GM18858 (cell line): ENCODE measurements around the gene HELZ2.

Experiments used
- ATAC-seq: cut with Tn5 transposase; IDR thresholded peaks from one replicate; pipeline ENCODE4 v1.9.1; 2021; ENCODE audit not compliant: unreplicated experiment

Gene HELZ2

GRCh38 chr20:63597651-63598478, 23.8 kb upstream of the HELZ2 start:
- ATAC-seq: no peak

- ATAC-seq: no peak
These were observed 22.4 kb upstream of the HELZ2 start for GRCh38 chr20:63596423-63596822.

- no peak for ATAC-seq
These were observed 21.5 kb upstream of the HELZ2 start for GRCh38 chr20:63595416-63596127.

DNA sequence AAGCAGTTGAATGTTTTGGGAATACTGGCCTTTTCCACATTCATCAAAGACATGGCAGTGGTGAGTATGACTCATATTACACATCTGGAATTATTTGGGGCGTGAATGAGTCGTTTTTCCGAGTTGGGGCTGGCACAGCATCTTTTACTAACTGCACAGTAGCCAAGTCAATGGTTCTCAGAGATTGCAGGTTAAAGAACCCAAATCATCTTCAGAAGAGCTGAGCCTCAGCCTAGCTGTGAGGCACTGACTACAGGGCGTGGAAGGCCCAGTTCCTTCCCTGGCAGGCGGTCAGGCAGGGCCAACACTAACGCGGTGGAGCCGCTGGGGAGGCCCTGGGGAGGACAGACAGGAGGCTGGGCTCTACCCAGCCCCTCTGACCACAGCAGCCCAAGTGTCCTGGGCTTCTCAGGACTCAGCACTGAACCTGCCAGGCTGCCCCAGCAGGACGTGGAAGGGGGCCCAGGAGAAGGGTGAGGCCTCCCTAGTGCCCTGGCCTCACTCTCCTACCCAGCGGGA, 20.1 kb upstream of the HELZ2 start:
- ATAC-seq: no peak

DNA sequence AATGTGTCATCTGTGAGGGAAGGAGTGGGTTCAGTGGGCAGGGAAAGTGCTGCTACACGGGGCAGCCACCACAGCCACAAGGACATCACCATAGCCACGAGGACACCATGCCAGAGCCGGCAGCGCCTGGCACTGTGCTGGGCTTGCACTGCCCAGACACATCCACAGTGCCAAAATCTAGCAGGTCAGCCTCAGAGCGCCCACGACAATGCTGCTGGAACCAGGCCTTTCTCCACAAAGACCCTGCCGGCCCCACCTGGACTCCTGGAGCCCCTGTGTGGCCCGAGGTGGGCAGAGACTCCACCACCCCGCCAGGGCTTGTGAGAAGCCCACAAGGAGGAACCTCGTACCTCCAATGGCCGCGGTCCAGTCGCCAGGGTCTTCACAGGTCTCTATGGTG, 18.6 kb upstream of the HELZ2 start:
- no peak for ATAC-seq

- ATAC-seq: no peak
These were observed 17.8 kb upstream of the HELZ2 start for GRCh38 chr20:63591786-63592355.

GRCh38 chr20:63591147-63591533, 17.1 kb upstream of the HELZ2 start:
- ATAC-seq: no peak

DNA sequence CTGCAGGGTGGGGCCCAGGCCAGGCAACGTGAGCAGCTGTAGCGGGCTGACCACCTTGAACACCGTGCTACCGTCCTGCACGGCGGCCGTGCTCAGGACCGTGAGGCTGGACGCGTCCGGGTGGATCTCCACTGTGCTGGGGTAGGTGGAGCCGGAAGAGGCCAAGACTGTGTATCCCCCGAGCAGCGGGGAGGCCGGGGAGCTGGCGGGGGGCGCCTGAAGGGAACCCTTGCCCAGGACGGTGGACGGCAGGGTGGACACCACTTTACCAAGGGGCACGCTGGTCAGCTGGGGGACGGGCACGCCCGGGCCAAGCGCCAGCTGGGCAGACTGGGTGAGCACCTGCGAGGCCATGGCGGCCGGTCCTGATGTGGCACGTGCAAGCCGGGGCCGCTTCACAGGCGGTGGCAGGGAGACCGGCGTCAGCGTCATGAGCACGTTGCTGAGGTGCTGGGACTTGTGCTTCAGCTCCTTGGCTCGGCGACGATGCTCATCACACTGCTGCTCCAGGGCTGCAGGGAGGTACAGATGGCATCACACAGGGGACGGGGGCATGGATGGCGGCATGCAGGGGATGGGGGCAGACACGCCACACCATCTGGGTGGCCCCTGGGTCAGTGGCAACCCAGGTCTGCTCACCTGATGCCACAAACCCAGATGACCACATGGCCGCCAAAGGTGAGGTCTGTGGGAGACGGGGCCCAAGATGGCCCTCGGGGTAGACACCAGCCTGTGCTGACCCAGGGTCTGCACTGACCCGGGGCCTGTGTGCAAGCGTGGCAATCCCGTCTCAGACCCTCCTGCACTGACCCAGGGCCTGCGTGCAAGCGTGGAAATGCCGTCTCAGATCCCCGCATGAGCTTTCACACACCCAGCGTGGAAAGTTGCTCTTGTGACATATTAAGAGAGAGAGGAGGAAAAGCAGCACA, 16.4 kb upstream of the HELZ2 start:
- ATAC-seq: no peak

- no peak for ATAC-seq
These were observed 15.5 kb upstream of the HELZ2 start for GRCh38 chr20:63589261-63590217.

DNA sequence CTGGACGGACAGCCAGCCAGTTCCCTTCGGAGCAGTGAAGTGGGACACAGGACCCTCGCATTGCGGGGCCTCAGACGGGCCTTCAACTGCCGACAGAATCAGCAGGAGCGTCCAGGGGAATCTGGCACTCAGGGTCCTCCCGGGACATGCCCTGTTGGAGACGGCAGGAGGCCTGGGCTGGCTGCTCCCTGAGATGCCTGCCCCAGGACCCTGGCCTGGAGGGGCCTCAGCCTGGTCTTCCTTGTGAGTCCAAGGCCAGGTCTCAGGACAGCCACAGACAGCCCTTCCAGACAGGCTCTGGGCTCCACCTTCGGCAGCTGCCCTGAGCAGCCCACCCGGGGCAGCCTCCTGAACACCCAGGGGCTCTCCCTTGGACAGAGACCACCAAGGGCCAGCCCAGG, 14.6 kb upstream of the HELZ2 start:
- ATAC-seq: no peak

- ATAC-seq: no peak
These were observed 13.9 kb upstream of the HELZ2 start for GRCh38 chr20:63587776-63588591.

DNA sequence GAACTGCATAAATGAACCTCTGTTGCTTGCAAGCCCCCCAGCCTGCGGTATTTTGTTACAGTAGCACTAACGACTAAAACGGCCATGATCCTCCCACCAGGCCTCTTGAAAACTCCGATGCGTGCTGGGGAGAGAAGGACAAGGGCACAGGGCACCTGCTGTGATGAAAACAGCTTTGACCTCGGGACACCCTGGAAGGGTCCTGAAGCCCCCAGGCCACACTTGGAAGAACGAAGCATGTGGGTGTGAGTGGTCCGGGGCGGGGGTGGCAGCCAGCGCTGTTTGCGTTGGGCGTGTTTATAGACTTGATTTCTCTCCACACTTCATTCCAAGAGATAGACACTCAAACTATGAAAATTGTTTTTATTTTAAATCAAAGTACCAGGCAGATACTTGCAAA, 13.2 kb upstream of the HELZ2 start:
- no peak for ATAC-seq

DNA sequence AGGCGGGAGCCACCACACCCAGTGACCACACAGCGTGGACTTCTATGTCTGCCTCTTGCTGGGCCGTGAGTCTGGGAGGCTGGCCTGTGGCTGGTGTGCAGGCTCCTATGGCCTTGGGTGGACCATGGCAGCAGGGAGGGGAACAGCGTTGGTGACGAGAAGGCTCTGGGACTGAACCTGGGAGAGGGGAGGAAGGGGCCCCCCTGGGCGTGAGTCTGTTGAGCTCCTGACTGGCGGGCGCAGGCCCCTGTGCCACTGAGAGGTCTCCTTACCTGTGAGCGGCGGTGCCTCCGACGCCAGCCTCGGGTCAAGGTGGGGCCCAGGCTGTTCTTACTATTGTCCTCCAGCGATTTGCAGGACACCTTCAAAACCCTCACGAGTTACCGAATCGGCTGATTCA, 12.8 kb upstream of the HELZ2 start:
- ATAC-seq: no peak

GRCh38 chr20:63585616-63586565, 11.9 kb upstream of the HELZ2 start:
- ATAC-seq: no peak

DNA sequence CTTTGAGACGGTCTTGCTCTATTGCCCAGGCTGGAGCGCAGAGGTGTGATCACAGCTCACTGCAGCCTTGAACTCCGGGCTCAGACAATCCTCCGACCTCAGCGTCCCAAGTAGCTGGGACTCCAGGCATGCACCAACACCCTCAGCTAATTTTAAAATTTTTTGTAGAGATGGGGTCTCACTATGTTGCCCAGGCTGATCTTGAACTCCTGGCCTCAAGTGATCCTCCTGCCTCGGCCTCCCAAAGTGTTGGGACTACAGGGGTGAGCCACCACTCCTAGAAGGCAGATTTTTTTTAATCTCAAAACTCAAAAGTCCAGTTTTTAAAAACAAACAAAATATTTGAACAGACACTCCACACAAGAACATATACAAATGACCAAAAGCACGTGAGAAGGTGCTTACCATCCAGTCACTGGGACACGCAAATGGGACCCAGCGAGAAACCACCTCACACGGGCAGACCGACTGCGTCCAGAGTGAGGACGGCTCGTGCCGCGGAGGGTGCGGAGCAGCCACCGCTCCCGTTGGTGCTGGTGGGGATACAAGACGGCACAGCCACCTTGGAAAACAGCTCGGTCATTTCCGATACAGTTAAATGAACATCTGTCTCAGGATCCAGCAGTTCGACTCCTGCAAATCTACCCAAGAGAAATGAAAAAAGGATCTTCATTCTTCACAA, 8.5 kb upstream of the HELZ2 start:
- ATAC-seq: no peak

GRCh38 chr20:63580796-63581461, 6.9 kb upstream of the HELZ2 start:
- ATAC-seq: no peak
